MG63 (cell line): ENCODE data around the gene EFNA1. TPM values are rescaled to one million over a fixed set of nuclear protein-coding genes. Genes with fewer than 3 reads are reported as not detected.
"Not testable (repeated sequence)": the region's sequence is repeated elsewhere in the genome, so short reads cannot be mapped to it uniquely, and the experiment has no call there.

Source experiments
- DNase-seq: peaks from one replicate; pipeline ENCODE4 v3.0.0-alpha.2; 2020
- H3K27me3 ChIP-seq: fragments of 250-450 bp; sonication (Bioruptor Pico); 2 replicates; pipeline ENCODE4 v1.5.1; 2020; ENCODE audit warnings: mild to moderate bottlenecking, moderate library complexity
- H3K36me3 ChIP-seq: fragments of 250-450 bp; sonication (Bioruptor Pico); 2 replicates; pipeline ENCODE4 v1.5.1; 2020; ENCODE audit warnings: mild to moderate bottlenecking, moderate library complexity
- H3K4me3 ChIP-seq: fragments of 250-450 bp; sonication (Bioruptor Pico); 2 replicates; pipeline ENCODE4 v1.5.1; 2020; ENCODE audit warnings: mild to moderate bottlenecking, moderate library complexity
- H3K9me3 ChIP-seq: fragments of 250-450 bp; sonication (Bioruptor Pico); 2 replicates; pipeline ENCODE4 v1.5.1; 2020; ENCODE audit warnings: mild to moderate bottlenecking, moderate library complexity
- total RNA-seq: library from RNA; depleted of rRNA; stranded (reverse); fragments of >200 nt; shearing (Covaris generic); gene quantifications from 2 replicates; pipeline ENCODE4 v1.2.3, GENCODE V29; 2014; ENCODE audit warnings: low replicate concordance

EFNA1 gene
- total RNA-seq, 1 experiment from 2014 or later = 4.1 TPM

DNA sequence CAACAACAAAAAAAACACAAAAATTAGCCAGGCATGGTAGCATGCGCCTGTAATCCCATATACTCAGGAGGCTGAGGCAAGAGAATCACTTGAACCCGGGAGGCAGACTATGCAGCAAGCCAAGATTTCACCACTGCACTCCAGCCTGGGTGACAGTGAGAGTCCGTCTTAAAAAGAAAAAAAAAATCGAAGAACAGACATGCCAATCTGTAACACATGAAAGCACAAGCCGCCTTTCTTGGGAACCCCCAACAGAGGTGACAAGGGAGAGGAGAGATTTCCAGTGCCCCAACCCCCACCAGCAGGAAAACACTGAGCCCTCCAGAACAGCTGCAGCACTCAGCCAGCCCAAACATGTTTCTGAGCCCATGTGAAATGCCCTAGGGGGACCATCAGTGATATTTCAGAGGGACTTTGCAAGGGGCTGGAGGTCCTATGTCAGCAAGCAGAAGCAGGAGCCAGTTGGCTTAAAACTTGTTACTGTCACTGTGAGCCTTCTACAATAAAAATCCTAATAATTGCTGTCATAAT lies 14.2 kb upstream of the EFNA1 start:
- Histone ChIP-seq H3K4me3 (no peak overlapping the region), H3K9me3 (no peaks in the 10 kb centered on the region), H3K27me3 (no peaks in the 10 kb centered on the region), H3K36me3 (no peaks in the 10 kb centered on the region)
- DNase-seq = no peak

GRCh38 chr1:155116113-155116764 lies 11.4 kb upstream of the EFNA1 start:
- H3K9me3 ChIP-seq = no peaks in the 10 kb centered on the region
- no peak overlapping the region for H3K4me3 ChIP-seq
- no peaks in the 10 kb centered on the region for H3K36me3 ChIP-seq
- 0 out of 2 replicates have a peak, but pooled peaks cover 5% of the 10 kb centered on the region for H3K27me3 ChIP-seq
- DNase-seq = no peak

DNA sequence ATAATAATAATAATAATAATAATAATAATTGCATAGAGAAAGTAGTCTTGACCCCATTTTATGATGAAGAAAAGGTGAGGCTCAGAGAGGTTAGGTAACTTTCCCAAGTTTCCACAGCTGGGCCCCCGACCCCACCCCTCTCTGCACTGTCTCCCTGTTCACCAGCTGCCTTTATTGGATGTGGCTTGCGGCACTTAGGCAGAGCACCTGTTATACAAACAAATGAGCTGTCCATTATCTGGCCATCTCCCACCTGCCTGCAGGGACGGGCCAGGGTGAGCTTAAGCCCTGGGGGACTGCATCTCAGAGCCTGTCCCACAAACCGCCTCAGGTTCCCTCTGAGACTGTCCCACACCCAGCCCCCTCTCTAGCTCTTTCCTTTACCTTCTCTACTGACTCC lies 10.1 kb upstream of the EFNA1 start:
- H3K36me3 ChIP-seq = no peaks in the 10 kb centered on the region
- H3K9me3 ChIP-seq = no peaks in the 10 kb centered on the region
- no peak for DNase-seq
- no peak overlapping the region for H3K4me3 ChIP-seq
- 0 out of 2 replicates have a peak, but pooled peaks cover 5% of the 10 kb centered on the region for H3K27me3 ChIP-seq

DNA sequence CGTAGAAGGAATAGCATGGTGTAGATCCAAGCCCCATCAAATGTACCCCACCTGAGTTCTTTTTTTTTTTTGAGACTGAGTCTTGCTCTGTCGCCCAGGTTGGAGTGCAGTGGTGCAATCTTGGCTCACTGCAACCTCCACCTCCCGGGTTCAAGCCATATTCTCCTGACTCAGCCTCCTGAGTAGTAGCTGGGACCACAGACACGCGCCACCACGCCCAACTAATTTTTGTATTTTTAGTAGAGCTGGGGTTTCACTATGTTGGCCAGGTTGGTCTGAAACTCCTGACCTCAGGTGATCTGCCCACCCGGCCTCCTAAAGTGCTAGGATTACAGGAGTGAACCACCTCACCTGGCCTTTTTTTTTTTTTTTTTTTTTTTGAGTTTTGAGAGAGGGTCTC lies 9.6 kb upstream of the EFNA1 start:
- H3K4me3 ChIP-seq, DNase-seq, H3K27me3 ChIP-seq, H3K36me3 ChIP-seq, H3K9me3 ChIP-seq: not testable (repeated sequence)

DNA sequence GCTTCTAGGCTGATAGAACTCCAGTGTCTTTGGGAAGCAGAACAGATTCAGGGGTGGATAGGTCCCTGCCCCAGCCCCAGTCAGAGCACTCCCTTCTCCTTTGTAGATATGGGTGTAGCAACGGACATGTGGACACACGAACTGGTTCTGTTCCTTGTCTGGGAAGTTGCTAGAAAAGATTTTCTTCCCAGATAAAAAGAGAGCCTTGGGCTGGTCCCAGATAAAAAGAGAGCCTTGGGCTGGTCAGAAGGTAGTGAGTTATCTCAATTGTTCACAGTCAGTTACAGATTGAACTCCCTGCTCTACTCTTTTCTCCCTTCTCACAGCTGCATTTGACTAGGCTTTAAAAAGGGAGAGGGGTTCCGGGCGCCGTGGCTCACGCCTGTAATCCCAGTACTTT lies 7.4 kb upstream of the EFNA1 start:
- Histone ChIP-seq H3K4me3 (no peak overlapping the region), H3K9me3 (no peaks in the 10 kb centered on the region), H3K36me3 (no peaks in the 10 kb centered on the region), H3K27me3 (0 out of 2 replicates have a peak, but pooled peaks cover 5% of the 10 kb centered on the region)
- no peak for DNase-seq

DNA sequence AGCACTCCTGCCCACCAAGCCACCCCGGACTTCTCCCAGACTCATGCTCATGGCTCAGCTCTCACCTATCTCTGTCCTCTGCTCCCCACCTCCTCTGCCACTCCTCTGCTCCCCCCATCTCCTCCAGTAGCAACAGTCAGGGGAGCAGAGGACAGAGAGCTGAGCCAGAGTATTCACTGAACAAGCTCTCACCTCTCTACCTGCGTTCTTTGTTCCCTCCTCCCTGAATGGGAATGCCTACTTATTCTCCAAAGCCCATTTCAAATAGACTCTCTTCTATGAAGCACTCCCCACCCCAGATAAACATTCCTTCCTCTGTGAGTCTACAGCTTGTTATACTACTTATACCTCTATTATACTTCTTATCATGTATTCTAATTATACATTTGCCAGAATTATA lies 6.4 kb upstream of the EFNA1 start:
- Histone ChIP-seq H3K9me3 (no peaks in the 10 kb centered on the region), H3K4me3 (no peak overlapping the region), H3K36me3 (no peaks in the 10 kb centered on the region), H3K27me3 (0 out of 2 replicates have a peak, but pooled peaks cover 5% of the 10 kb centered on the region)
- no peak for DNase-seq

GRCh38 chr1:155122308-155122707 lies 5.4 kb upstream of the EFNA1 start:
- H3K27me3 ChIP-seq = peaks cover 5% of the 10 kb centered on the region; the same call in 1 of the 2 replicates
- H3K4me3 ChIP-seq = no peak overlapping the region
- no peak for DNase-seq
- H3K36me3 ChIP-seq = no peaks in the 10 kb centered on the region
- no peaks in the 10 kb centered on the region for H3K9me3 ChIP-seq

DNA sequence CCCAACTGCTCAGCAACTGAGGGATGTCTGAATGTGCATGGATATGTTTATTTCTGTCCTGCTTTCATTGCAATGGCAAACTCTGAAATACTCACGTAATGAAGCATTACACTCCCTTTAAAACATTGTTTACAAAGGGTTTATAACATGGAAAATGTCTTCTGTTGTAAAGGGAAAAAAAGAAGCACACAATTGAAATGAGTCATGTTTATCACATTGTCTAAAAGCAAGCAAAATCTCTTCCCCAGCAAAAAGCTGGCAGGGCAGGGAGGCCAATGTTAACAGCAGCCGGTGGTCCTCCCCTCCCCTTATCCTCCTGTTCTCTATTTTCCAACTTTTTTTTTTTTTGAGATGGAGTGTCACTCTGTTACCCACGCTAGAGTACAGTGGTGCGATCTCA lies 3.9 kb upstream of the EFNA1 start:
- no peak for DNase-seq
- Histone ChIP-seq H3K9me3 (no peaks in the 10 kb centered on the region), H3K27me3 (peaks cover 12% of the 10 kb centered on the region; the same call in 1 of the 2 replicates), H3K4me3 (no peak overlapping the region), H3K36me3 (no peaks in the 10 kb centered on the region)

GRCh38 chr1:155124503-155125463 lies 2.9 kb upstream of the EFNA1 start:
- H3K9me3 ChIP-seq = no peaks in the 10 kb centered on the region
- H3K4me3 ChIP-seq = no peak overlapping the region
- DNase-seq = no peak
- H3K36me3 ChIP-seq = no peaks in the 10 kb centered on the region
- peaks cover 12% of the 10 kb centered on the region; the same call in 1 of the 2 replicates for H3K27me3 ChIP-seq

- no peaks in the 10 kb centered on the region for H3K9me3 ChIP-seq
- DNase-seq = no peak
- no peaks in the 10 kb centered on the region for H3K36me3 ChIP-seq
- H3K4me3 ChIP-seq = no peak overlapping the region
- H3K27me3 ChIP-seq = peaks cover 7% of the 10 kb centered on the region; the same call in 1 of the 2 replicates
These were observed 2.1 kb upstream of the EFNA1 start for GRCh38 chr1:155125511-155125945.

GRCh38 chr1:155125946-155126555 lies 1.6 kb upstream of the EFNA1 start:
- no peak for DNase-seq
- H3K4me3 ChIP-seq = no peak overlapping the region
- peaks cover 7% of the 10 kb centered on the region; the same call in 1 of the 2 replicates for H3K27me3 ChIP-seq
- no peaks in the 10 kb centered on the region for H3K36me3 ChIP-seq
- no peaks in the 10 kb centered on the region for H3K9me3 ChIP-seq

DNA sequence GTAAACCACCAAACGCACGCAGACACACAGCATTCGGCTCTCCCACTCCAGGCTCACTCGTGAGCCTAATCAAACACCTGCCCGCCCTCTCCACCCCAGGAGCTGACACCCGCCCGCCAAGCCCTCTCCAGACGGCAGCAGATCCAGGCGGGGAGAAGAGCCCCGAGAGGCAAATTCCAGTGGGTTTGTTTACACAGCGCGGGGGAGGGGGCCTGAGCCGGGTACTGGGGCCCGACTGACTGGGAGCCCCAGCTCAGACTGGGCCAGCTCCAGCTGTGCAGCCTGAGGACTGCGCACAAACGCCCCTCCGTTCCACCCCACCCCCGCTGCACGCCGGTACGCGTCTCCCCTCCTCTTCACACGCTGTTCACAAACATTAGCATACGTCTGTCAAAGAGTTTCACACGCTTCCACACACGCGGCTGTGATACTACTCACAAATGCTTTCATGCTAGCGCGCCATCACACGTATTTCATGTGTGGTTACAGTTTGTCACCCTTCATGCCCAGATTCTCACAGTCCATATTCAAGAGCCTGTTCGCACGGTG lies 1.0 kb upstream of the EFNA1 start:
- no peaks in the 10 kb centered on the region for H3K9me3 ChIP-seq
- H3K27me3 ChIP-seq = peaks cover 7% of the 10 kb centered on the region; the same call in 1 of the 2 replicates
- H3K36me3 ChIP-seq = no peaks in the 10 kb centered on the region
- DNase-seq = no peak
- peak overlapping the region; percentile 52 for H3K4me3 ChIP-seq

- Histone ChIP-seq H3K27me3 (peaks cover 7% of the 10 kb centered on the region; the same call in 1 of the 2 replicates), H3K36me3 (no peaks in the 10 kb centered on the region), H3K4me3 (peak overlapping the region; percentile 52), H3K9me3 (no peaks in the 10 kb centered on the region)
- no peak for DNase-seq
These were observed 485 bp downstream of the EFNA1 start for GRCh38 chr1:155127967-155128754.

DNA sequence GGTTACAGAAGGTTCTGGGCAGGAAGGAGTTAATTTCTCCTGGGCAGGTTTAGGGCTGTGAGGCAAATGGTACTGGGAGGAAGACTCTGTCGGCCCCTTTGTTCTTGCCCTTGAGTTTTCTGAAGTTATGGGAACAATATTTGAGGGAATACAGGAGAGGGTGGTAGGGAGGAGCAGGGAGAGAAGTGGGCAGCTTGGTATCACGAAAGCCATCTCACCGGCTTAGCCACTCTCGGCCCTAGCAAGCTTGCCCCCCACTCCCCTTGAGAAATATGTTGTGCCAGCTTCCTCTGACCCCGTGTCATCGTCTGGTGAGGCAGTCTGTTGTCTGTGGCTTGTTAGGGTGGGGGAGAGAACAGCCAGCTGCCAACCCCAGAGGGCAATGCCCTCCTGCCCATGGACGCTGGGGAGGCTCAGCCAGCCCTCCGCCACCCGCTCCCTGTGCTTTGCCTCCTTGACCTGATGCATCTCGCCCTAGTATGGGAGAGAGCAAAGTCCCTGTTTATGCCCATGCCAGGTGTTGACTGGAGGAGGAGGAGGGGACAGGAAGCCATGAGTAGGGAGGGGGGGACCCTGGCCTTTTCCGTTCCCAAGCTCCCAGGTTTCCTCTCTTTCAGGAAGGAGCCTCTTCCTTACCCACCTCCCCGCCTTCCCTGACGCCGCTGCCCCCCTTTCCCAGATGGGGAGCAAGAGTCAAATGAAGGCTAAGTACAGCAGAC lies 1.2 kb downstream of the EFNA1 start:
- peak overlapping the region; percentile 52; the same call in 1 of the 2 replicates for H3K4me3 ChIP-seq
- H3K27me3 ChIP-seq = peaks cover 7% of the 10 kb centered on the region; the same call in 1 of the 2 replicates
- no peak for DNase-seq
- H3K9me3 ChIP-seq = no peaks in the 10 kb centered on the region
- no peaks in the 10 kb centered on the region for H3K36me3 ChIP-seq
